CD4-positive, alpha-beta T cell treated with Interleukin-17A for 1 hour (primary cell): ENCODE data around the gene SRSF9.
"Not testable (repeated sequence)": the region's sequence is repeated elsewhere in the genome, so short reads cannot be mapped to it uniquely, and the experiment has no call there.

ENCODE experiments used
- DNase-seq: peaks from one replicate; pipeline ENCODE4 v3.0.0-alpha.2; 2020

The SRSF9 gene

DNA sequence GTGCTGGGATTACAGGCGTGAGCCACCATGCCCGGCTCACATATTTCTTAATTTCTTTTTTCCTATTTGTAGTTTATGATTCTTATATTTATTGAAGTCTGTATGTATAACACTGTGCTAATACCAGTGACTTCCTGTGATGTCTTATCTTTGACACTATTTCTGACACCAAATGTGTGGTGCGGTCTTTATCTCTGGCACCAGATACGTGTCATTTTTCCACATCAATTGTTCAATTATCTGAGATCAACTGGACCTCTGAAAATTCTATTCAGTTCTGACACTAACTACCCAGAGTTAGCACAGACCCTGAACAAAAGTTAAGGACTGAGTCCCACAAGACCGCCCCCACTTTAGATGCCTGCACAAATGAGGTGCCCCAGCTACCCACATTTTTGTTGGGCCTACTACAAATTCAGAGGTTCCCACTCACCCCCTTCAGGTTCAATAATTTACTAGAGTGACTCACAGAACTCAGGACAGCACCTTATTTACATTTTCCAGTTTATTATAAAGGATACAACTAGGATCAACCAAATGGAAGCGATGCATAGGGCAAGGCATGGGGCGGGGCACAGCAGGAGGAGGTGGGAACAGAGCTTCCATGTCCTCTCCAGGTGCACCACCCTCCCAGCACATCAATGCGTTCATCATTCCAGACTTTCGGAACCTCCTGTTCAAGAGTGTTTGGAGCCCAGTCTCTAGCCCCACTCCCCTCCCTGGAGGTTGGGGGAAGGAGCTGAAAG, 11.6 kb upstream of the SRSF9 start:
- peak; percentile 63 for DNase-seq

DNA sequence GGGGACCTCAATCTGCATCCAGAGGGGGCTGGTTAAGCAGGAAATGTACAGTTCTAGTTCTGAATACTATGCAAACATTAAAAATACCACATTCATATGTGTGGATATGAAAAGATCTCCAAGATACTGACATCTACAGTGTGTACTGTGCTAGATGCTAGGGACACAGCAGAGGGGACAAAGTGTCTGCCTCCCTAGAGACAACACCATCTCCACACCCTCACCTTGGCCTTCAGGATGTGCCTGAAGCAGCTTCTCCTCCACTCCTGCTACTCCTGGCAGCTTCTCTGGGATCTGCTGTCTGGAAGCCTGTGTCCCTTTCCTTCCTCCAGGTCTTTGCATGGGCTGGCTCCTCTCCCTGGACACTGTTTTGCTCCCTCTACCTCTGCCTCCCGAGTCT, 10.7 kb upstream of the SRSF9 start:
- no peak for DNase-seq

DNA sequence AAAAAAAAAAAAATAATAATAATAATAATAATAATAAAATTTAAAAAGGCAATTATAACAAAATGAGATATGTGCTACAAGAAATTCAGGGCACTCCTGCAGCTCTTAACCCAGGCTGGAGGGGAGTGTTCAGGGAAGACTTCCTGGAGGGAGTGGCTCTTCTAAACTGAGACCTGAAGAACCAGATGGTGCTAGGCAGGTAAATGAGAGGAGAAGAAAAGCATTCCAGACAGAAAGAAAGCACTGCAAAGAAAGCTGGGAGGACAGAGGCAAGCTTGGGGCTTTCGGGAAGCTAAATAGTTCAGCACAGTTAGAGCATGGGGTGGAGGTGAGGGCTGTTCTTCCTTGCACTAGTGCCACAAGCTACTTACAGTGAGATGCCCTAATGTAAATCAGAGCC, 9.9 kb upstream of the SRSF9 start:
- no peak for DNase-seq

DNA sequence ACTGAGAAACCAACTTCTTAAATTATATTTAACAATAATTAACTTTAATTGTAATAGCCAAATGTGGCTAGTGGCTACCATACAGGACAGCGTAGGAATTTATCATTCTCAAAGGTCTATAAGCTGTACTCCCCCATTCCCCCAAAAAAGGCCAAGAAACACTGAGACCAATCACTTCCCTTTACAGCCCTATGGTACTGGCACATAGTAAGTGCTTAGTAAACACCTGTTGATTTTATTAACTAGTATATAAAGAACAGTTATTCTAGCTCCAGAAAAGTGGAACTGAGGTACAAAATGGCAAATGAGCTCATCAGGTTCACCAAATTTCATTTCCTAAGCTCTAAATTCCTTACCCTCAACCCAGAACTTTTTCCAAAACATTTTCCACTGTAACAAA, 6.1 kb upstream of the SRSF9 start:
- no peak for DNase-seq

DNA sequence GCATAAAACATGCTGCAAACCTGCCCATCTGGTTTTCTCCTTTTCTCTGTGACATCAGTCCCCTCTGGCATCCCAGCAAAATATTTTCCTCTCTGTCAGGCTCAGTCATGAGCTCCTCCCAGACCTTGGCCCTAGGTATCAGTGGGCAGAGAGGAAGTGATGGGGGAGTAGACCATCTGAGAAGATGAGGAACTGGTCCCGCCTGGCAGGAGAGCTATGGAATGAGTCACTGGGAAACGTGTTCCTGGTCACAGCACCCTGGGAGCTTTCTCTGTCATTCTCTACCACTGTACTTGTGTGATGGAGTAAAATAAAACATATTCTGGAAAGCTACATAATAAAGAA, 5.0 kb upstream of the SRSF9 start:
- DNase-seq = no peak

DNA sequence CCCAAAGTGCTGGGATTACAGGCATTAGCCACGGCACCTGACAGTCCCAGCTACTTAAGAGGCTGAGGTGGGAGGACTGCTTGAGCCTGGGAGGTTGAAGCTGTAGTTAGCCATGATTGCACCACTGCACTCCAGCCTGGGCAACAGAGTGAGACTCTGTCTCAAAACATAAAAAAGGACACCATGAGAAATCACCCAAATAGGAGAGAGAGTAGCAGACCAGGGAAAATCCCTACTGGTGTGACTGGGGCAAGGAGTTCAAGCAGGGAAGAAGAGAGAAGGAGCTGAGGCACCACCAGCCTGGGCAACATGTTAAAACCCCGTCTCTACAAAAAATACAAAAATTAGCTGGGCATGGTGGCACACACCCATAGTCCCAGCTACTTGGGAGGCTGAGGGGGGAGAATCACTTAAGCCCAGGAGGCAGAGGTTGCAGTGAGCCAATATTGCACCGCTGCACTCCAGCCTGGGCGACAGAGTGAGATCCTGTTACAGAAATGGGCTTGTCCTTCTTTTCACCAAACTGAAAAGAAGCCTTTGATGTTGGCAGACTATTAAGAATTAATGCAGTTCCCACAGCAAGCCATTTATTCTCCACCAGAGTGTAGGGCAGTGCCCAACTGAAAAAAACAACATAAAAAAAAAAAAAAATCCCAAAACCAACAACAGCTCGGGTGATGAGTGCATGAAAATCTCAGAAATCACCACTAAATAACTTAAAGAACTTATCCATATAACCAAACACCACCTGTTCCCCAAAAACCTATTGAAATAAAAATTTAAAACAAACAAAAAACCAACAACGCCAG, 4.5 kb upstream of the SRSF9 start:
- DNase-seq = no peak

DNA sequence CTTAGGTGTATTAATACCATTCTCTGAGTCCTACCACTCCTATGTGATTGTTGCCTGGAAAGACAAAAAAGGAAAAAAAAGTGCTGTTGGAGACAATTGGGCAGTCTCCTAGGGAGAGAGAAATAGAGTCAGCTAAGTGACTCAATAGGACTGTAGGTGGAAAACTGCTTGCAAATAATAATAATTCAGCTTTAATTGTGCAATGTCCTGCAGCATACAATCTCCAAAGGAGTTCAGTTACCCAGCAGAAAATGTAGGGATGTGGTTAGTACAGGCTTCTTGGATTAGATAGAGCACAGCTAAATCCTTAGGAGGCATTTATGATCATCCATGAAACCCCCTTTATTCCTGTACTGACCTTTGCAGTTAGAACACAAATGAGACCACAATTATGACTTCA, 3.0 kb upstream of the SRSF9 start:
- DNase-seq = no peak

DNA sequence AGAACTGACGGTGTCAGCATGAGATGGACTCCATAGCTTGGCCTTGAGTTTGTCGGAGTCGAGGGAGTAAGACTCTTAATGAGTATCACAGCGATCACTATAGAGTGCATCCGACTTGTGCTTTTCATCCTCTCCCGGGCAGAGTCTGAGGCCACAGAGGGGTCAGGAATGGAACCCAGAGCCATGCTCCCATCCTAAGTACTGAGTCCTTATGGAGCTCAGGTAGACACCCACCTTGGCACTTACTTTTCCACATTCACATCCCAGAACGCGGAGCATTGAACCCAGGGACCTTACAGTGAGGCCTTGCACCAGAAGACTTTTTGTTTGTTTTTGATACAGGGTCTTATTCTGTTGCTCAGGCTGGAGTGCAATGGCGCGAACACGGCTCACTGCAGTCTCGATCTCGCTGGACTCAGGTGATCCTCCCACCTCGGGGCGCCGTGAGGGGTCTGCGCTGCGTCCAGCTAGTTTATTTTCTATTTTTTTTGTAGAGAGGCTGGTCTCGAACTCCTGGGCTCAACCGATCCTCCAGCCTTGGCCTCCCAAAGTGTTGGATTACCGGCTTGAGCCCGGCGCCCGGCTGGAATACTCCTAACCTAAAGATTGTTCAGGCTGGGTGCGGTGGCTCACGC, 719 bp upstream of the SRSF9 start:
- DNase-seq = no peak

DNA sequence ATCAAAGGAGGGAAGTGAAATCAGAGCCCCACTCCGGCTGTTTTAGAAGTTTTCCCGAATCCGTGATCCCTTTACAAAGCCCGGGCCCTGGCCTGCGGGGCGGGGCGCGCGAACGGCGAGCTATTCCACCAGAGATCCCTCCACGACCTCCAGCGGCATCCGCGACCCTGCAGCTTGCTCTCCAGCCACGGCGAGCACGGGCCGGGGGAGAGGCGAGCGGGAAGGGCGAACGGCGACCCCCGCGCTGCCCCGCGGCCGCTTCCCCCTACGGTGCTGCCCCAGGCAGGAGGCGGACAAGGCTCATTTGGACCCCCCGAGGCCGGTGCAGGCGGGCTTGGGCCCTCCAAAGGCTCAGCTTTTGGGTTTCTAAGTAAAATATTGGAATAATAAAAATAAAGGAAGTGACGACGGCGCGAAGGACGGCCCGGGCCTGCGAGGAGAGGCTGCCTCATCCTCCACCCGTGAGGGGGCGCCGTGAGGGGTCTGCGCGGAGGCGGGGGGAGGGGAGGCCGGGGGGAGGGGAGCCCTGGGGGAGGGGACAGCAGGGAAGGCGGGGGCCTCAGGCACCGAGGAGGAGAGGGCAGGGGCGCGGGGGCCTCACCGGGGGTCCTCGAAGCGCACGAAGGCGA, 613 bp downstream of the SRSF9 start:
- DNase-seq = peak; percentile 61

DNA sequence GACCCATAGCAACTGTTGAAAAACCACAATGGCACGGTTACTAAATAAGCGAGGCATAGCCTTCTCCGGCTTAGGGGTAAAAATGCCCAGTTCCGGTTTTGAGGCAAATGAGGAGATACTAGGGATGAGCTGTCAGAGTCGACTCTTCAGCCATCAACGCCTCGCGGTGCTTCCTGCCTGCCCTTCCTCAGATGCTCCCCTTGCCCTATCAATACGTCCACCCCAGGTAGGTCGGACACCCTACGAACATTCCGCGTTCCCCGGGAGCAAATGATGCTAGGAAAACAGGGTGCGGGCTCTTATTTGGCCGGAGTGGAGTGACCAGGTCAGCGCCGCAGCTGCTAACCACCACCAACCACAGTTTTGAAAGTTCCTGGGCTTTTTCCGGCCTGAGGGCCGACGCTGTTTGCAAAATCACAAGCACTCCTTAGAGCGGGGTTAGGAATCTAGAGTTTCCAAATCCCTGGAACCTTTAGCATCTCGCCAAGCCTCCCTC, 1.2 kb downstream of the SRSF9 start:
- peak; percentile 35 for DNase-seq

DNA sequence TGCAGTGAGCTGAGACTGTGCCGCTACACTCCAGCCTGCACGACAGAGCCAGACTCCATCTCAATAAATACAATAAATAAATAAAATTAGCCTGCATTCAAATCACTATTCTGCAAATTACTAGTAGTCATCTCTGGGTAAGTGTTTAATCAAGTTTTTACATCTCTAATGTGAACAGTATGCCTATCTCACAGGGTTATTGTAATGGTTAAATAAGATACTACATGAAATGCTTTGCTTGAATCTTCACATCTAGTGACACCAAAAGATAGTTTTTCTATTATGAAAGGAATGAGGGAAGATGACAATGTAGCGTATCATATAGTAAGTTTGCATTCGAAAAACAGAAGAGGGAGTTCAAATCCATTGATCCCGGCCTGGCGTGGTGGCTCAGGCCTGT, 2.1 kb downstream of the SRSF9 start:
- no peak for DNase-seq

DNA sequence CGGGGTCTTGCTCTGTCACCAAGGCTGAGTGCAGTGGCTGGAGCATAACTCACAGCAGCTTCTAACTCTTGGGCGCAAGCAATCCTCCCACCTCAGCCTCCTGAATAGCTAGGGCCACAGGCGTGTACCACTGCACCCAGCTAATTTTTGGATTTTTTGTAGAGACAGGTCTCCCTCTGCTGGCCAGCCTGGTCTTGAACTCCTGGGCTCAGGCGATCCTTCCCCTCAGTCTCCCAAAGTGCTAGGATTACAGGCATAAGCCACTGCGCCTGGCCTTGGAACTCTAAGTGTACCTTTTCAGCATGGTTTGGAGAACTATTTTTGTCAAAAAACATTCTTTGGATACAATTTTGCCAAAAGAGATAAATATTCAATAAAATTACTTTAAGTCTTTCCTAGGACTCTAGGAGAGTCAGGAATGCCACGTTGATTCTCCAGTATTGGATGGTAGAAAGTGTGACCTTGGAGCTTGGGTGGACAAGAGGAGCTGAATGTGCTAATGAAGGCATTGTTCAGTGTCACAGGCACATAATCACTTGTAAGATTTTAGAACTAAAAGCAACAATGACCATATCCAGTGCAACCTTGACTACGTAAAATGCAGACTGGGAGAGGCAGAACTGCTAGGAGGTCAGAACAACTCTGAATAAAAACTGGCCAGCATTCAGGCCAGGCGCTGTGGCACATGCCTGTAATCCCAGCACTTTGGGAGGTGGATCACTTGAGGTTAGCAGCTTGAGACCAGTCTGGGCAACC, 2.8 kb downstream of the SRSF9 start:
- peak; percentile 64 for DNase-seq

DNA sequence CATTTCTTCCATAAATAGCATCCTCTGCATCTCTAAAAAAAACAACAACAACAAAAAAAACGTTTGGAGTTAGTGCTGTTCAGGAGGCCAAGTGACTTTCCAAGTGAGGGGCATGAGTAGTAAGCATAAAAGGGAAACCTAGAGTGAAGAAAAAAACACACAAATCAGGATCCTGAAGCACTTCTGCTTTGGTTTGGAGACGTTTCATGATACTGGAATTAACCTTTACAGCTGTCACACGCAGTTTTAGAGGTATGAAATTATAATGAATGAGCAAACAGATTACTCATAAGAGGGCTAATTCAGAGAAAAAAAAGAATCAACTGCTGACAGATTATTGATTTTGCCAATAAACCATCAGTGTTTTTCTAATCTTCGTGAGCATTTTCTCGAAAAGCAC, 3.8 kb downstream of the SRSF9 start:
- DNase-seq = no peak

DNA sequence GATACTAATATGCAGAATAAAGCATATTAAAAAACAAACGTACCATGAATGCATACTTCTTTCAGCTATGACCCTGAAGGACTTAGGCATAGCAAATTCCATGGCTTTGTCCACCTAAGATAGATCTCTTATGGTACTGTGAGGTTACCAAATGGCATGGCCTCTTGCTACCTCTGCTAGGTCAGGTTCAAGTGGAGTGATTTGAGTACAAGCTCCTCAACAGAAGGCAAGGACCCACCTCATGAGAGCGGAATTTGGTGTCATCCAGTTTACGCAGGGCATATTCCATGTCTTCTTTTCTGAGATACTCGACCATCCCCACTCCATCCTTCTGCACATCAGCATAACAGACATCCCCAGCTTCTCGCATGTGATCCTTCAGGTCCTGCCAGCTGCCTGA, 5.8 kb downstream of the SRSF9 start:
- no peak for DNase-seq

DNA sequence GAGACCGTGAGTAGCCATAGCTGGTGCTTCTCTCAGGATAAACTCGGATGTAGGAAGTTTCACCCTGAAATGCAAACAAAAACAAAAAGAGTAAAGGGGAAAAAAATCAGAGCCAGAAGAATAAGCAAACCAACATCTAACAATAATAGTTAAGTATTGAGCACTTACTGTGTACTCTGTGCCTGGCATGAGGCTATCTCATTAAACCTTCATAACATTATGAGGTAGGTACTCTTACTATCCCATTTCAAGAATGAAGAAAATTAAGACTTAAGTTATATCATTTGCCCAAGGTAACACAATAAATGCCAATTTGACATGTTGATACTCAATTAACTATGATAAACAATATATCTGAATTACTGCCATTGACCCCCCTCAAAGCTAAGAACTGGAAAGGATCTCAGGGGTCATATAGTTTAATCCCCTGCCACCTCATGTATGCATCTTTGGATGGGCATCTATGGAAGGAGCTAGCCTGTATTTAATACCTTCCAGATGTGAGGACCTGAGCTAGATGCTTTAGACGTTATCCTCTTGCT, 7.4 kb downstream of the SRSF9 start:
- no peak for DNase-seq

DNA sequence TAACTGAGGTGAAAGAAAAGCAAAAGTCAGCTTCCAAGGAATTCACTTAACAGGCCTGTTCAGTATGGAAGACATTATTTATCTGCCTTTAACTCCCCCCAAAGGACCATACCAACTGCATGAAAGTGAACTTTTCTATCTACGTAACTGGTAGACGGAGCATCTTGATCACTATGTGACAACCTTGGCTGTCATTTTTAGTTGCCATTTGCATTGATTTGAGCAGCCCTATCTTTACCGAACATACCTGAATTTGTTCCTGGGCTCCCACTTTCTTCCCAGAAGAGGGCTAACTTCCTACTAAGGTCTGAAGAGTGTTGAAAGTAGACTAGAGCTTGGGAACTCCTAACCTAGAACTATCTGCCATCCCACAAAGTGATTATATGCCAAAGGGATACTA, 9.4 kb downstream of the SRSF9 start:
- DNase-seq = no peak

DNA sequence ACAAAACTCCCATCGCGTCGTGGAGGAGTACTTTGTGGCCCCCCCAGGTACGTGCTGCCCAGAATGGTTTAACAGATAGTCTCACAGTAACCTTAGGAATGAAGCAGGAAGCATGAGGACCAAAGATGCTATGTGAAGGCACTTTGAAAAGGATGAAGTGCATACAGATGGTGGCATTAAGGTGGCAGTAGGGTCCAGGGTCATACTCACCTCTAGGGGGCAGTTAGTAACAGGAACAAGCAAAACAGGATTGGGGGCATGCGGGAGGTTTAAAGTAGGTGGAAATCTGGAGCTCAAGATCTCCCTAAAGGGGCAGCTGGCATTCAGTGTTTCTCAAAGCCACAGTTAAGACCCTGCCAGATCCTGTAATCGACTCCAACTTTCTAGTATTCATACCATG, 12.4 kb downstream of the SRSF9 start:
- peak; percentile 29 for DNase-seq

DNA sequence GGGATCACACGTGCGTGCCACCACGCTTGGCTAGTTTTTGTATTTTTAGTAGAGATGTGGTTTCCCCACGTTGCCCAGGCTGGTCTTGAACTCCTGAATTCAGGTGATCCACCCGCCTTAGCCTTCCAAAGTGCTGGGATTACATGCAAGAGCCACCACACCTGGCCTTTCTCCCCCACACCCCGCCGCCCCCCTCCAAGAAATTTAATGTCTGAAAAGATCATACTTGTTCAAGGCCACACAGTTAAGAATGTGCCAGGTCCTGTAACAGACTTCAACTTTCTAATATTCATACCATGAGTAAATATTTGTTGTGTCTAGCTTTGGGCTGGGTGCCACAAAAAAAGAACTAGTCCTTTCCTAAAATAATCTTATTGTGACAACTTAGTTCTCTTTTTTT, 14.2 kb downstream of the SRSF9 start:
- DNase-seq = no peak

DNA sequence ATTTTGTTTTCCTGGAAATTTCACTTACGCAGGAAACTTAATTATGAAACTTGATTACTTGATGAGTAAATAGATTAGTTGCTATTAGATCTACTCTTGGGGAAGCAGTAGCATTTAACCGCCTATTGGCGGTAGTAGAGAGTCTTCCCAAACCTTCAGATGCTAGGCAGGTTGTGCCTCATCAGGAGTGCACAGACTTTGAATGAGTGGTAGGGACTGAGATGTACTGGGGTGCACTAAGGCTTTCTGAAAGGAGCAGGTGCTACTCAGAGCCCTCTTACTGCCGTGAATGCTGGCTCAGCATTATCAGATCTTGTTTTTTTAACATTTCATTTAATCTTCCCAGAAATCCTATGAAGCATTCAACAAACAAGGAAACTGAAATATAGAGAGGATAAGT, 15.6 kb downstream of the SRSF9 start:
- peak; percentile 64 for DNase-seq

DNA sequence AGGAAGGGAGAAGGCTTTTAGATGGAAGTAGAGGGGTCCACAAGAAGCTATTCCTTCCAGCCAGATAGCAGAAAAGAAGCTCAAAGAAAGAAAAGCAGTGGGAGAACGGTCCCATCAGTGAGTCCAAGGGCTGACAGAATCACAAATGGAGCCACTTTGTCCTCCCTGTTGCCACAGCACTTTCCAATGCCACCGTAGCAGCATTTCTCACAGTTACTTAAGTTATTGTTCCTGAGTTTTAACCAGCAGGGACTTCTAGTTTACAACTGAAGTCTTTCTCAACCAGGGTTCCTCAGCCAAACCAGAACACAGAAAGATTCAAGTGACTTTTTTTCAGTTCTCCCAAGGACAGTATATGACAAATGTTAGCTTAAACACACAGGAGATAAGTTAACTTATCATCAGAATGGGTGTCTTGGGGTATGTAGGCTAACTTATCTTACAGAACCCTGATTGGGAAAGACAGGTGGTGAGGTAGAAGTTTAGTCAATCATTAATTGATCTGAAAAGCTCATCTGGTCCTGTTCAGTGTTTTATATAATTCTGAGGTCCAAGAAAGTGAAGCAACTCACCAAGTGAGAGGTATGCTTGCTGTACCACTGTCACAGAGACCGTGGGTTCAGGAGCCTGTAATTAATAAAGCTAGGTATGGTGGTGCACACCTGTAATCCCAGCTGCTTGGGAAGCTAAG, 16.3 kb downstream of the SRSF9 start:
- no peak for DNase-seq

DNA sequence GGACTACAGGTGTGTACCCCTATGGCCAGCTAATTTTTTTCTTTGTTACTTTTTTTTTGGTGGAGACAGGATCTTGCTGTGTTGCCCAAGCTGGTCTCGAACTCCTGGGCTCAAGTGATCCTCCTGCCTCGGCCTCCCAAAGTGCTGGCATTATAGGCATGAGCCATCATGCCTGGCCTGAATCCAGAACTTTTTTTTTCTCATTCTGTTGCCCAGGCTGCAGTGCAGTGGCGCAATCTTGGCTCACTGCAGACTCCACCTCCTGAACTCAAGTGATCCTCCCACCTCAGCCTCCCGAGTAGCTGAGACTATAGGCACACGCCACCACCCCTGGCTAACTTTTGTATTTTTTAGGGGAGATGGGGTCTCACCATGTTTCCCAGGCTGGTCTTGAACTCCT, 17.0 kb downstream of the SRSF9 start:
- DNase-seq = not testable (repeated sequence)

DNA sequence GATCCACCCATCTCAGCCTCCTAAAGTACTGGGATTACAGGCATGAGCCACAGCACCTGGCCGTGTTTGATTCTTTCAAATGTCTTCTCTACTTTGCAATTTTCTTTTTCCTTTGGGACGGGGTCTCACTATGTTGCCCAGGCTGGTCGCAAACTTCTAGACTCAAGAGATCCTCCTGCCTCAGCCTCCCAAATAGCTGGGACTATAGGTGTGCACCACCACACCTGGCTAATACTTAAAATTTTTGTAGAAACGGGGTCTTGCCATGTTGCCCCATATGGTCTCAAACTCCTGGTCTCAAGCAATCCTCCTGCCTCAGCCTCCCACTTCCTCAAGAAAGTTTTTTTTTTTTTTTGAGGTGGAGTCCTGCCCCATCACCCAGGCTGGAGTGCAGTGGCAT, 21.6 kb downstream of the SRSF9 start:
- DNase-seq = no peak
